WTC11 (cell line): ENCODE data around the gene CD109. TPM values are rescaled to one million over a fixed set of nuclear protein-coding genes. Genes with fewer than 3 reads are reported as not detected.

Source experiments
- ATAC-seq: fragments of 200-7000 bp; cut with Tn5 transposase; 2 replicates; pipeline ENCODE4 v1.10.0; 2021; ENCODE audit warnings: mild to moderate bottlenecking, moderate library complexity
- CTCF ChIA-PET: fragments of 300-600 bp; sonication (Branson Sonifier 250); formaldehyde crosslinking; loops from one replicate; lab custom pipeline; 2021; ENCODE audit warnings: antibody characterized with exemption; lab: Charles Lee
- POLR2A ChIA-PET: fragments of 350-600 bp; sonication (Branson Sonifier 250); formaldehyde crosslinking; loops from one replicate; lab custom pipeline; 2021; ENCODE audit warnings: antibody characterized with exemption; lab: Charles Lee
- DNase-seq: peaks from one replicate; pipeline ENCODE4 v3.0.0; 2021; ENCODE audit warnings: low spot score
- H3K27ac Mint-ChIP-seq: 2 replicates; pipeline ENCODE4 v1.8.0; 2021; ENCODE audit warnings: mixed read lengths
- H3K27me3 Mint-ChIP-seq: 2 replicates; pipeline ENCODE4 v1.8.0; 2021; ENCODE audit warnings: low read depth, mild to moderate bottlenecking, moderate library complexity, mixed read lengths
- H3K36me3 Mint-ChIP-seq: 2 replicates; pipeline ENCODE4 v1.8.0; 2021; ENCODE audit warnings: mixed read lengths
- H3K4me1 Mint-ChIP-seq: 2 replicates; pipeline ENCODE4 v1.8.0; 2022; ENCODE audit warnings: mixed read lengths
- H3K4me3 Mint-ChIP-seq: 2 replicates; pipeline ENCODE4 v1.8.0; 2021; ENCODE audit warnings: mild to moderate bottlenecking, moderate library complexity, mixed read lengths
- H3K9me3 Mint-ChIP-seq: 2 replicates; pipeline ENCODE4 v1.8.0; 2021; ENCODE audit warnings: mixed read lengths
- ATF1 ChIP-seq: sonication (generic); formaldehyde crosslinking; IDR thresholded peaks from 2 replicates; pipeline ENCODE4 v1.8.1; 2023; ENCODE audit warnings: mild to moderate bottlenecking, moderate library complexity, missing genetic modification reagents
- CREB1 ChIP-seq: sonication (generic); formaldehyde crosslinking; IDR thresholded peaks from 2 replicates; pipeline ENCODE4 v1.8.0; 2023; ENCODE audit warnings: mild to moderate bottlenecking, missing genetic modification reagents
- ELF4 ChIP-seq: sonication (generic); formaldehyde crosslinking; IDR thresholded peaks from 2 replicates; pipeline ENCODE4 v1.8.1; 2022; ENCODE audit warnings: low read depth, mild to moderate bottlenecking, moderate library complexity, missing genetic modification reagents
- ESRRA ChIP-seq: sonication (generic); formaldehyde crosslinking; IDR thresholded peaks from 2 replicates; pipeline ENCODE4 v1.8.1; 2022; ENCODE audit warnings: mild to moderate bottlenecking, missing genetic modification reagents, borderline replicate concordance
- FOXJ3 ChIP-seq: sonication (generic); formaldehyde crosslinking; IDR thresholded peaks from 2 replicates; pipeline ENCODE4 v1.9.0; 2021; ENCODE audit warnings: missing genetic modification reagents, mild to moderate bottlenecking, borderline replicate concordance
- FOXK1 ChIP-seq: sonication (generic); formaldehyde crosslinking; IDR thresholded peaks from 2 replicates; pipeline ENCODE4 v1.8.0; 2022; ENCODE audit warnings: mild to moderate bottlenecking, moderate library complexity, missing genetic modification reagents
- GTF2I ChIP-seq: fragments of 250-450 bp; sonication (Bioruptor Pico); conservative IDR thresholded peaks from 2 replicates; pipeline ENCODE4 v1.4.0; 2021; ENCODE audit warnings: mild to moderate bottlenecking
- IRF2 ChIP-seq: sonication (generic); formaldehyde crosslinking; IDR thresholded peaks from 2 replicates; pipeline ENCODE4 v1.8.0; 2022; ENCODE audit warnings: low read depth, missing genetic modification reagents, borderline replicate concordance
- JAZF1 ChIP-seq: fragments of 250-450 bp; sonication (Bioruptor Pico); IDR thresholded peaks from 2 replicates; pipeline ENCODE4 v1.9.0; 2021; ENCODE audit warnings: moderate library complexity, mild to moderate bottlenecking, inconsistent platforms
- MLX ChIP-seq: sonication (generic); formaldehyde crosslinking; IDR thresholded peaks from 2 replicates; pipeline ENCODE4 v1.8.1; 2023; ENCODE audit warnings: mild to moderate bottlenecking, missing genetic modification reagents, moderate library complexity
- MXD4 ChIP-seq: fragments of 250-450 bp; sonication (Bioruptor Pico); IDR thresholded peaks from 2 replicates; pipeline ENCODE4 v1.8.0; 2021; ENCODE audit warnings: mild to moderate bottlenecking, moderate library complexity, borderline replicate concordance
- MYBL2 ChIP-seq: sonication (generic); formaldehyde crosslinking; IDR thresholded peaks from 2 replicates; pipeline ENCODE4 v1.8.1; 2023; ENCODE audit warnings: mild to moderate bottlenecking, moderate library complexity, missing genetic modification reagents
- NFE2L1 ChIP-seq: sonication (generic); formaldehyde crosslinking; IDR thresholded peaks from 2 replicates; pipeline ENCODE4 v1.8.1; 2023; ENCODE audit warnings: missing genetic modification reagents
- NR1H2 ChIP-seq: sonication (generic); formaldehyde crosslinking; IDR thresholded peaks from 2 replicates; pipeline ENCODE4 v1.9.0; 2021; ENCODE audit warnings: mild to moderate bottlenecking, moderate library complexity, missing genetic modification reagents
- RELA ChIP-seq: sonication (generic); formaldehyde crosslinking; IDR thresholded peaks from 2 replicates; pipeline ENCODE4 v1.8.1; 2022; ENCODE audit warnings: missing genetic modification reagents, mild to moderate bottlenecking, borderline replicate concordance
- SMAD4 ChIP-seq: sonication (generic); formaldehyde crosslinking; IDR thresholded peaks from 2 replicates; pipeline ENCODE4 v1.8.0; 2022; ENCODE audit warnings: mild to moderate bottlenecking, missing genetic modification reagents
- SOX15 ChIP-seq: fragments of 250-450 bp; sonication (Bioruptor Pico); IDR thresholded peaks from 2 replicates; pipeline ENCODE4 v1.9.0; 2021; ENCODE audit warnings: mild to moderate bottlenecking
- TEAD4 ChIP-seq: sonication (generic); formaldehyde crosslinking; IDR thresholded peaks from 2 replicates; pipeline ENCODE4 v1.8.0; 2022; ENCODE audit warnings: mild to moderate bottlenecking, missing genetic modification reagents
- USF1 ChIP-seq: sonication (generic); formaldehyde crosslinking; IDR thresholded peaks from 2 replicates; pipeline ENCODE4 v1.8.0; 2022; ENCODE audit warnings: mild to moderate bottlenecking, missing genetic modification reagents
- ZNF232 ChIP-seq: sonication (generic); formaldehyde crosslinking; IDR thresholded peaks from 2 replicates; pipeline ENCODE4 v1.8.0; 2022; ENCODE audit warnings: mild to moderate bottlenecking, missing genetic modification reagents
- ZNF281 ChIP-seq: sonication (generic); formaldehyde crosslinking; IDR thresholded peaks from 2 replicates; pipeline ENCODE4 v1.8.0; 2023; ENCODE audit warnings: mild to moderate bottlenecking, missing genetic modification reagents
- ZNF423 ChIP-seq: fragments of 250-450 bp; sonication (Bioruptor Pico); IDR thresholded peaks from 2 replicates; pipeline ENCODE4 v2.1.2; 2022; ENCODE audit warnings: mild to moderate bottlenecking, moderate library complexity
- total RNA-seq: library from RNA; stranded (reverse); gene quantifications from 3 replicates; pipeline ENCODE4 v1.2.3, GENCODE V29; 2021
- TF ChIP-seq, protein P1 (sequence below): sonication (generic); formaldehyde crosslinking; IDR thresholded peaks from 2 replicates; pipeline ENCODE4 v1.8.1; 2022; ENCODE audit warnings: missing genetic modification reagents, borderline replicate concordance
- TF ChIP-seq, protein P2 (sequence below): sonication (generic); formaldehyde crosslinking; IDR thresholded peaks from 2 replicates; pipeline ENCODE4 v1.8.1; 2022; ENCODE audit warnings: low read depth, mild to moderate bottlenecking, moderate library complexity, missing genetic modification reagents, borderline replicate concordance
- TF ChIP-seq, protein P3 (sequence below): sonication (generic); formaldehyde crosslinking; IDR thresholded peaks from 2 replicates; pipeline ENCODE4 v1.8.1; 2023; ENCODE audit warnings: mild to moderate bottlenecking, missing genetic modification reagents
- TF ChIP-seq, protein P4 (sequence below): sonication (generic); formaldehyde crosslinking; conservative IDR thresholded peaks from 2 replicates; pipeline ENCODE4 v1.8.1; 2022; ENCODE audit warnings: mild to moderate bottlenecking, missing genetic modification reagents
- TF ChIP-seq, protein P5 (sequence below): fragments of 250-450 bp; sonication (Bioruptor Pico); IDR thresholded peaks from 2 replicates; pipeline ENCODE4 v2.1.2; 2022; ENCODE audit warnings: mild to moderate bottlenecking, moderate library complexity

CD109 gene
- total RNA-seq, 1 experiment from 2014 or later: 4.5 TPM

GRCh38 chr6:73768558-73768957, 72.6 kb downstream of the CD109 start:
- H3K27me3 Mint-ChIP-seq: no peaks in the 10 kb centered on the region
- ATAC-seq: no peak
- TF ChIP-seq ZNF281 (CRISPR knock-in tag) (no peak), ELF4 (CRISPR knock-in tag) (no peak), TEAD4 (CRISPR knock-in tag) (no peak), NR1H2 (no peak), ZNF232 (CRISPR knock-in tag) (no peak), ESRRA (CRISPR knock-in tag) (no peak), GTF2I (CRISPR knock-in tag) (no peak), ATF1 (CRISPR knock-in tag) (no peak), MLX (no peak), IRF2 (CRISPR knock-in tag) (no peak), FOXK1 (CRISPR knock-in tag) (no peak), SOX15 (CRISPR knock-in tag) (no peak), MYBL2 (CRISPR knock-in tag) (no peak), NFE2L1 (no peak), SMAD4 (CRISPR knock-in tag) (no peak), ZNF423 (CRISPR knock-in tag) (no peak), JAZF1 (no peak), RELA (CRISPR knock-in tag) (no peak)
- TF ChIP-seq, protein P1, sequence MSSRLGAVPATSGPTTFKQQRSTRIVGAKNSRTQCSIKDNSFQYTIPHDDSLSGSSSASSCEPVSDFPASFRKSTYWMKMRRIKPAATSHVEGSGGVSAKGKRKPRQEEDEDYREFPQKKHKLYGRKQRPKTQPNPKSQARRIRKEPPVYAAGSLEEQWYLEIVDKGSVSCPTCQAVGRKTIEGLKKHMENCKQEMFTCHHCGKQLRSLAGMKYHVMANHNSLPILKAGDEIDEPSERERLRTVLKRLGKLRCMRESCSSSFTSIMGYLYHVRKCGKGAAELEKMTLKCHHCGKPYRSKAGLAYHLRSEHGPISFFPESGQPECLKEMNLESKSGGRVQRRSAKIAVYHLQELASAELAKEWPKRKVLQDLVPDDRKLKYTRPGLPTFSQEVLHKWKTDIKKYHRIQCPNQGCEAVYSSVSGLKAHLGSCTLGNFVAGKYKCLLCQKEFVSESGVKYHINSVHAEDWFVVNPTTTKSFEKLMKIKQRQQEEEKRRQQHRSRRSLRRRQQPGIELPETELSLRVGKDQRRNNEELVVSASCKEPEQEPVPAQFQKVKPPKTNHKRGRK (CRISPR knock-in tag): no peak
- TF ChIP-seq, protein P2, sequence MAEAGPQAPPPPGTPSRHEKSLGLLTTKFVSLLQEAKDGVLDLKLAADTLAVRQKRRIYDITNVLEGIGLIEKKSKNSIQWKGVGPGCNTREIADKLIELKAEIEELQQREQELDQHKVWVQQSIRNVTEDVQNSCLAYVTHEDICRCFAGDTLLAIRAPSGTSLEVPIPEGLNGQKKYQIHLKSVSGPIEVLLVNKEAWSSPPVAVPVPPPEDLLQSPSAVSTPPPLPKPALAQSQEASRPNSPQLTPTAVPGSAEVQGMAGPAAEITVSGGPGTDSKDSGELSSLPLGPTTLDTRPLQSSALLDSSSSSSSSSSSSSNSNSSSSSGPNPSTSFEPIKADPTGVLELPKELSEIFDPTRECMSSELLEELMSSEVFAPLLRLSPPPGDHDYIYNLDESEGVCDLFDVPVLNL: no peak
- TF ChIP-seq, all 79 proteins: peak for 0
- H3K4me1 Mint-ChIP-seq: no peaks in the 10 kb centered on the region
- ChIA-PET CTCF (interaction anchor here (0.6 to 2.8 kb wide), 2 partner anchors 21 to 35 kb away, joined by 3 to 9 read pairs; no protein-coding TSS in a partner anchor), POLR2A (no interaction called here)
- H3K4me3 Mint-ChIP-seq: no peak overlapping the region
- H3K36me3 Mint-ChIP-seq: no peaks in the 10 kb centered on the region
- no peak overlapping the region for H3K27ac Mint-ChIP-seq
- H3K9me3 Mint-ChIP-seq: 0 out of 2 replicates have a peak, but pooled peaks cover 4% of the 10 kb centered on the region
- no peak for DNase-seq

GRCh38 chr6:73769976-73770375, 74.0 kb downstream of the CD109 start:
- POLR2A ChIA-PET: no interaction called here
- no peaks in the 10 kb centered on the region for H3K27me3 Mint-ChIP-seq
- no peak for ATAC-seq
- no peaks in the 10 kb centered on the region for H3K36me3 Mint-ChIP-seq
- no peak overlapping the region for H3K4me3 Mint-ChIP-seq
- H3K4me1 Mint-ChIP-seq: no peaks in the 10 kb centered on the region
- H3K9me3 Mint-ChIP-seq: 0 out of 2 replicates have a peak, but pooled peaks cover 4% of the 10 kb centered on the region
- no peak for DNase-seq
- CTCF ChIA-PET: interaction anchor here (2.8 kb wide), 1 partner anchor 37 kb away, joined by 9 read pairs; no protein-coding TSS in a partner anchor
- H3K27ac Mint-ChIP-seq: no peak overlapping the region
- no peak for TF ChIP-seq ATF1 (CRISPR knock-in tag)
- TF ChIP-seq USF1: no peak
- TF ChIP-seq MXD4: no peak
- no peak for TF ChIP-seq CREB1 (CRISPR knock-in tag)
- TF ChIP-seq, protein P3, sequence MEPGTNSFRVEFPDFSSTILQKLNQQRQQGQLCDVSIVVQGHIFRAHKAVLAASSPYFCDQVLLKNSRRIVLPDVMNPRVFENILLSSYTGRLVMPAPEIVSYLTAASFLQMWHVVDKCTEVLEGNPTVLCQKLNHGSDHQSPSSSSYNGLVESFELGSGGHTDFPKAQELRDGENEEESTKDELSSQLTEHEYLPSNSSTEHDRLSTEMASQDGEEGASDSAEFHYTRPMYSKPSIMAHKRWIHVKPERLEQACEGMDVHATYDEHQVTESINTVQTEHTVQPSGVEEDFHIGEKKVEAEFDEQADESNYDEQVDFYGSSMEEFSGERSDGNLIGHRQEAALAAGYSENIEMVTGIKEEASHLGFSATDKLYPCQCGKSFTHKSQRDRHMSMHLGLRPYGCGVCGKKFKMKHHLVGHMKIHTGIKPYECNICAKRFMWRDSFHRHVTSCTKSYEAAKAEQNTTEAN (CRISPR knock-in tag): no peak
- TF ChIP-seq FOXJ3 (CRISPR knock-in tag): no peak
- TF ChIP-seq JAZF1: no peak
- no peak for TF ChIP-seq NFE2L1
- TF ChIP-seq RELA (CRISPR knock-in tag): no peak
- TF ChIP-seq, protein P4, sequence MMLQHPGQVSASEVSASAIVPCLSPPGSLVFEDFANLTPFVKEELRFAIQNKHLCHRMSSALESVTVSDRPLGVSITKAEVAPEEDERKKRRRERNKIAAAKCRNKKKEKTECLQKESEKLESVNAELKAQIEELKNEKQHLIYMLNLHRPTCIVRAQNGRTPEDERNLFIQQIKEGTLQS: no peak
- TF ChIP-seq, protein P5, sequence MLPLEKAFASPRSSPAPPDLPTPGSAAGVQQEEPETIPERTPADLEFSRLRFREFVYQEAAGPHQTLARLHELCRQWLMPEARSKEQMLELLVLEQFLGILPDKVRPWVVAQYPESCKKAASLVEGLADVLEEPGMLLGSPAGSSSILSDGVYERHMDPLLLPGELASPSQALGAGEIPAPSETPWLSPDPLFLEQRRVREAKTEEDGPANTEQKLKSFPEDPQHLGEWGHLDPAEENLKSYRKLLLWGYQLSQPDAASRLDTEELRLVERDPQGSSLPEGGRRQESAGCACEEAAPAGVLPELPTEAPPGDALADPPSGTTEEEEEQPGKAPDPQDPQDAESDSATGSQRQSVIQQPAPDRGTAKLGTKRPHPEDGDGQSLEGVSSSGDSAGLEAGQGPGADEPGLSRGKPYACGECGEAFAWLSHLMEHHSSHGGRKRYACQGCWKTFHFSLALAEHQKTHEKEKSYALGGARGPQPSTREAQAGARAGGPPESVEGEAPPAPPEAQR (CRISPR knock-in tag): no peak
- no peak for TF ChIP-seq NR1H2
